HG02610 (cell line): Measurements from ENCODE around the gene UPF2.
"Not testable (repeated sequence)": the region's sequence is repeated elsewhere in the genome, so short reads cannot be mapped to it uniquely, and the experiment has no call there.

Source experiments
- ATAC-seq: cut with Tn5 transposase; IDR thresholded peaks from one replicate; pipeline ENCODE4 v1.9.1; 2021; ENCODE audit warnings: mild to moderate bottlenecking, moderate library complexity; ENCODE audit not compliant: unreplicated experiment

The UPF2 gene

GRCh38 chr10:11908536-11908935 lies 134.1 kb downstream of the UPF2 start:
- no peak for ATAC-seq

- no peak for ATAC-seq
Measured at GRCh38 chr10:11907914-11908313, 134.7 kb downstream of the UPF2 start.

GRCh38 chr10:11906714-11907113 lies 135.9 kb downstream of the UPF2 start:
- no peak for ATAC-seq

GRCh38 chr10:11902646-11903045 lies 140.0 kb downstream of the UPF2 start:
- no peak for ATAC-seq

- ATAC-seq = no peak
Measured at GRCh38 chr10:11901833-11902475, 140.7 kb downstream of the UPF2 start.

GRCh38 chr10:11901454-11901832 lies 141.2 kb downstream of the UPF2 start:
- ATAC-seq = no peak

GRCh38 chr10:11901036-11901301 lies 141.6 kb downstream of the UPF2 start:
- no peak for ATAC-seq

- ATAC-seq = no peak
Measured at GRCh38 chr10:11899067-11899876, 143.3 kb downstream of the UPF2 start.

- ATAC-seq = no peak
Measured at GRCh38 chr10:11898372-11899066, 144.1 kb downstream of the UPF2 start.

- no peak for ATAC-seq
Measured at GRCh38 chr10:11898033-11898371, 144.6 kb downstream of the UPF2 start.

GRCh38 chr10:11896549-11897200 lies 145.9 kb downstream of the UPF2 start:
- ATAC-seq = no peak

- ATAC-seq = no peak
Measured at GRCh38 chr10:11895598-11895997, 147.0 kb downstream of the UPF2 start.

GRCh38 chr10:11895108-11895466 lies 147.5 kb downstream of the UPF2 start:
- ATAC-seq = no peak

- no peak for ATAC-seq
Measured at GRCh38 chr10:11894381-11895107, 148.1 kb downstream of the UPF2 start.

- no peak for ATAC-seq
Measured at GRCh38 chr10:11893749-11894278, 148.8 kb downstream of the UPF2 start.

- ATAC-seq = no peak
Measured at GRCh38 chr10:11891776-11892486, 150.7 kb downstream of the UPF2 start.

GRCh38 chr10:11889263-11889662 lies 153.3 kb downstream of the UPF2 start:
- not testable (repeated sequence) for ATAC-seq

GRCh38 chr10:11887381-11888227 lies 155.0 kb downstream of the UPF2 start:
- no peak for ATAC-seq

GRCh38 chr10:11886851-11887250 lies 155.8 kb downstream of the UPF2 start:
- ATAC-seq = peak; percentile 47
